HG03039 (cell line): Measurements from ENCODE around the gene EYS.
"Not testable (repeated sequence)": the region's sequence is repeated elsewhere in the genome, so short reads cannot be mapped to it uniquely, and the experiment has no call there.

ENCODE experiments used
- ATAC-seq: cut with Tn5 transposase; IDR thresholded peaks from one replicate; pipeline ENCODE4 v1.9.1; 2021; ENCODE audit warnings: mild to moderate bottlenecking, moderate library complexity; ENCODE audit not compliant: unreplicated experiment

The EYS gene

DNA sequence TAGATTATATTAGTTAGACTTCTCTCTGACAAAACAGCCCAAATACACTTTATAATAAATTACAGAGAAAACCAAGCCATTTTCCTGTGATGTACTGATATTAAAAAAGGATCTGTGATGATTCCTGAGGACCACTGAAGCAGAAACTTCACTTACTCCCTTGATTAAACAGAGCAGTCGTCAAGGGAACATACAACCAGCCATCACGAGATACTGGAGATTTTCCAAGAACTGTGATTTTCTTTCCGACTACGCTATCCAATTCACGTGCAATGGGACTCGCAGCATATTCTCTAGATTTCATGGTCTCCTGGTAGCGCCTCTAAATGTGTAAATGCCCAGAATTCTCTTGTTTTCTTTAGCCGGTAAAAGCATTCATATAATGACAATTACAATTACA, 1694.0 kb downstream of the EYS start:
- ATAC-seq = no peak

DNA sequence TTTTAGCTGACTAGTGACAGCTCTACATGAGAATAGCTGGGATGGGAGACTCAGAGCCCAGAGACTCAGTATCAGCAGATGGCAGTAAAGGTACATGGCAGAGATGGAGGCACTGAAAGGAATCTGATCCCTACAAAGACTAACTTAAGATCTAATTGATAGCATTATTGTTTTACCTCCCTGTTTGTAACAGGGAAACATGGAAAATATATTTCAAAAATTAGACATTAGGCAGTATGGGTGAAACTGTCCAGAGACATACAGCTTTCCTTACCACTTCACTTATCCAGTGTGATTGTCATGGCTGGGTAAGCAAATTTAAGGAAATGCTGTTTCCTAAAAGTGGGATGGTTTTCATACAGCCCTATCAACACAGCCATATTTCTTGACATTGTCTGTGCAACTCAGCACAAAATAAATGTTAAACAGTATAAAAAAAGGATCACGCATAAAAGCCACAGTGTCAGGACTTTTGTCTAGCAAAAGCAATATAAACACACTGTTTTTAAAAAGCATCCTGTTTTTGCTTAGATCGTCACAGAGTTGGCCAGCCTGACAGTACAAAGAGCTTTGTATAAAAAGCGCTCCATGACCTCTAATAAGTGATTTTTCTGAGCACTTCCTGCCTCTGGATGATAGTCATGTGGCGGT, 1694.5 kb downstream of the EYS start:
- ATAC-seq = no peak

DNA sequence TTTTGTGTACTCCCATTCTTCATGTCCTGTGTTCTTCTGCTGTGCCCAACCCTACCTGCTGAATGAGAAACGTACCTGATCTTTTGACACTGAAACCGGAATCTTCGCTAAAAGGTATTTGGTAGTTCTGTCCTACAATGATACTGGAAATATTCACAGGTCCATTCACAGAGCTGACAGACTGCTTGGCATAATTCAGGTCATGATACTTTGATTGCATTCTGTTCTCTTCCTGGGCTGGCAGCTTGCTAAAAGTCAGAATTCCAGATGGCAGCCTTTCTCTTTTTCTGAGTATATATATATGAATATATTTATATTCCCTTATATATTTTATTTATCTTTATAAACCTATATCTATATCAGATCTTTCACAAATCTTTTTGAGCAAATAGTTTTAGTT, 1696.4 kb downstream of the EYS start:
- no peak for ATAC-seq

DNA sequence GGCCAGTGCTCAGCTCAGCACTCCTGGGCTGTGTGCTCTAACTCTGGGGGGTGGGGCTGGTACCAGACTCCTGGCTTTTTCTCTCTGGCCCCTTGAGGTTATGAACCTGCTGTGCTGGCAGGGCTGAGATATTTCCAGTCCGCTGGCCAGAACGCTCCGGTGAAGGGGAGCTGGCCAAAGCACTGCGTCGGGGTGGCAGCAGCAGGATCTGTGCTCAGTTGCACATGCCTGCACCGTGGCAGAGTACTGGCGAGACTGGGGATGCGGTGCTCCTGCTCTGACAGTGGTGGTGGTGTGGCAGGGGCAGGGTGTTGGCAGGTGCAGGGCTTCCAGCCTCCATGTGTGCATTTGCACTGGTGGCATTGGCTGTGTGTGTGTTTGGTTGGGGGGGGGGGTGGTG, 1697.0 kb downstream of the EYS start:
- ATAC-seq = no peak

DNA sequence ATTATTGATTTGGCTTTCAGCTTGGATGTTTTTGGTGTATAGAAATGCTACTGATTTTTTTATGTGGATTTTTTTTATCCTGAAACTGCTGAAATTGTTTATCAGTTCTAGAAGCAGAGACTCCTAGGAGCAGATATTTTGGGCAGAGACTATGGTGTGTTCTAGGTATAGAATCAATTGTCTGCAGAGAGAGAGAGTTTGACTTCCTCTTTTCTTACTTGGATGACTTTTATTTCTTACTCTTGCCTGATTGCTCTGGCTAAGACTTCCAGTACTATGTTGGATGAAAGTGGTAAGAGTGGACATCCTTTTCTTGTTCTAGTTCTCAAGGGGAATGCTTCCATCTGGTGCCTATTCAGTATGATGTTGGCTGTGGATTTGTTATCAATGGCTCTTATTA, 1700.8 kb downstream of the EYS start:
- ATAC-seq = no peak

DNA sequence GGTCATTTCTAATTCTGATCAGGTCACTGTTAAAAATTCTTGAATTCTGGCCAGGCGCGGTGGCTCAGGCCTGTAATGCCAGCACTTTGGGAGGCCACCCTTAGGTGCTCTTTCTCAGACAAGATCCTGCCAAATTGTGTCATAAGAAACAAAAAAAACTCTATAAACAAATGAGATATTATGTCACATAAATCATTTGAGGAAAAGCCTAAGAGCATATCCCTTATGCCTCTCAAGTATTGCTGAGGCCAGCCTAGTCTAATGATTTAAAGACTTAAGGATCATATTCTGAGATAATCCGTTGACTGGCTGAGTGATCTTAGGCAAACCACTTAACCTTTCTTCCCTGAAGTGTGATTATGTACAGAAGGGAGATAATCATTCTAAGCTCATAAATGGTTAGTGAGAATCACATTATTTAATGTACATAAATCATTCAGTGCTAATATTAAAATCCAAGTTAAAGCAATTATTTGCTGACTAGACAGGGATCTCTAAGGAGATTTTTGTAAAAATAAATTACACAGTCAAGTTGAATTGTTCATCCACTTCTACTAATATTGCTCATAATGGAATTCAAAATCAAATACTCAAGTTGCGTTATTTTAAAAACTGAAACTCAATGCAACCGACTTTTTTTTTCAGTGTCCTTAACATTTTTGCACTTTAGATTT, 1706.1 kb downstream of the EYS start:
- no peak for ATAC-seq

DNA sequence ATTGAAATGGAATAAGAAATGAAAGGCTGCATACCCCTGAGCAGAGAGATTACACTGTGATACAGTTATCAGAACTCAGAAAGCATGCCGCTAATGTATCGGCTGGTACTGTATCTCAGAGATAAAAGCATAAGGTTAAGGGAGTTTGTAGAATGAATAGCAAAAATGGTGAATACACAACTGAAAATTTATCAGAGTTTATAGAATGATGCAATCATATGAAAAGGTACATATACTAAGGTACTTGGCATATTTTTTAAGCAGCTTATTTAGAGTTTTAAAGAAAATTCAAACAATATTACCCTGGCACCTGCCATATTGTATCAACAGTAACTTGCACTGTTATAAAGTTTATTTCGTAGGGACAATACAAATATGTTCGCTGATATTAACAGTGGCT, 1707.4 kb downstream of the EYS start:
- no peak for ATAC-seq

DNA sequence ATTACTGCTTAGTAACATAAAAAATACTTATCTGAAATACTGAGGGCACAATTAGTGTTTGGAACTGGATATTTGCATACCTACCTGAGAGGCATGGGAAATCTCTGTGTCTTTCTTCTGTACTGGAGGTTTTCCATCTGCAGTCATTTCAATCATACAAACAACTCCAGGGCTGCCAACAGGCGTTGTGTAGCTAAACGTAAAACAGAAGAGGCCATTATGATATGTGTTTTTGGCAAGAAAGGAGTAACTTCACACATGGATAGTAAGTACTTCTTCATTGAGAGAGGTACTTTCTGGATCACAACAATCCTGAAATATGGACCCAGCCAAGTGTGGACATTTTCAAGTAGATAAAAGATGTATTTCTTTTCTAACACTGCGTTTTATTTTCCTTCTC, 1708.0 kb downstream of the EYS start:
- ATAC-seq = no peak

DNA sequence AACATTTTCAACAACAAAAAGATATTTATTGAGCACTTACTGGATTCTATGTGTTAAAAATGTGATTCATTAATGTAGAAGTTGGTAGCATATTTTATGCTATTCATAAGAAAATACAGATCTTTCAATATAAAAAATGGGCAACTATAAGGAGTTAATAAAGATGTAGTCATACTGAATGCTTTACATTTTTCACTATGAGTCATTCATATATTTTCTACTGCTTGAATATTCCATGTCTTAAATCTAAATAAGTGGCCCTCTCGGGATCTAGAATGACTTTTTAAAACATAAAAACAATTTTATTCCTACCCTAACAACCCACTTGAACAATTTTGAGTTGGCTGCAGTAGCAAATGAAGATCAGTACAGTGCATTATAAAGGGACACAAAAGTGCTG, 1709.3 kb downstream of the EYS start:
- ATAC-seq = no peak

DNA sequence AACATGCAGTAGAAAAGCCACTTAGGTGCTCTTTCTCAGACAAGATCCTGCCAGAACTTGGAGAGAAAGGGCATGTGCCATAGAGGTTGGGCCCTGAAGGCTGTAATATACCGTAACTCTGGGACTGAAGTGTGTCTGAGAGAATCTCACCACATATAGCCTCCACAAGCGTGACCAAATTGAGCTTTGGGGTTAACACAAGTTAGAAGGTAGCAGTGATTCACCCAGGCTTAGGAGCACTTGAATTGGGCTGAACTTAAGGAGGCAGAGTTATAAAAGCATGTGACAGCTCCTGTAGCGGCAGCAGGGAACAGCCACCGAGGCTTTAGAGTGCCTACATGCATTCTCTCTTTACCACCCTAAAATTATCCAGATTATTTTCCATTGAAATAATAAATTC, 1709.8 kb downstream of the EYS start:
- no peak for ATAC-seq

DNA sequence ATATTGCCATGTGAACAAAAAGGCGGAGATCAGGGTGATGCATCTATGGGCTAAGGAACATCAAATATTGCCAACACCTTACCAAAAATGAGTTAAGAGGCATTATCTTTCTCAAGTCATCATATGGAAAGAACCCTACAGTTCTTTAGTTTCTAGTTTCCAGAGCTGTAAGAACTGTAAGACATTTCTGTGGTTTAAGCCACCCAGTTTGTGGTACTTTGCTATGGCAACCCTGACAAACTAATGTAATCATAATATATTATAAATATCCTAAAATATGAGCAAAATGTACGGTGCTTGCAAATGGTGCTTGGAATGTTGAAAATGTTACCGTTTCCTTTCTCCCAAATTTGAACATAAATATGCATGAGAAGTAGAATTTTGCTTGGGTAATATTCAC, 1721.8 kb downstream of the EYS start:
- no peak for ATAC-seq

DNA sequence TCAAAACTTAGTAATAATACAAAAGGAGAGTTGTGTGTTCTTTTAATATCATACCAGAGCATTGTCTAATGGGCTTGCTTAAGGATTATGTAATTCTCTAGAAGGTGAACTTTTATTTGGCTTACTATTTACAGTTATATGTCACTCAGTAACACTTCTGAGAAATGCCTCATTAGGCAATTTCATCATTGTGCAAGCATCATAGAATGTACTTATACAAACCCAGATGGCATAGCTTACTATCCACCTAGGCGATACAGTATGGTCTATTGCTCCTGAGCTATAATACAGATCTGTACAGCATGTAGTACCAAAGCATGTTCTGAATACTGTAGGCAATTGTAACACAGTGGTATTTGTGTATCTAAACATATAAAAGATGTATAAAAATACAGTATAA, 1731.3 kb downstream of the EYS start:
- ATAC-seq = no peak

DNA sequence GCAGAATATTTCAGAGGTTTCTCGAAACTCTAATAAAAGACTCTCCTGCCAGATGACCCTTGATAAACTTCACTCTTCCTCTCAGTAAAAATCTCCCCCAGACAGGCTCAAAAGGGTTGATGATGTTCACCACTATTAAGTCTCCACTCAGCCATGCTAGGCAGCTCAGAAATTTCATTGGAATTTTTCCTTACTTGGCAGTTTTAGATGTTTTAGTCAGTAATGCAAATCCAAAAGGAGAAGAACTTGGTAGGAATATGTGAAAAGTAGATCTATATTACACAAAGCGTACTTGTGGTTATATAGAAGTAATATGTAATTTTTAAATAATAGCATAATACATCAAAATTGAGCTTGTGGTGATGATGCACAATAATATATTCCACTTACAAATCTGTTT, 1738.4 kb downstream of the EYS start:
- no peak for ATAC-seq

DNA sequence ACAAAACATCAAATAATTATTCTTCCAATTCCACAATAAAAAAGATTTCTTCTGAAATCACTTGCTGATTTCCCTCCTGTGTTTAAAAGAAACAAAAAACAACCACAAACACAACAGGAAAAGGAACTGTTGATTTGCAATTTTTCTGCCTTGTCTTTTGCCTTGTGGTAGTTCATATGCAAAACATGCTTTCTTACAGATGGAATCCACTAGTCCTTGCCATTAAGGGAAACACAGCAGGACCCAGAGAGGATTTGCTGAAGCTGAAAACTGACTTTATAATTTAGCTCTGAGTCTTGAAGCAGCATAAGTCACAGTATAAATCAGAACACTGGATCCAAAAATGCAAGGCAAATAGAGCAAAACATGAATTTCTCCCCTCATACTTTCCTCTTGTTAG, 1742.7 kb downstream of the EYS start:
- no peak for ATAC-seq

DNA sequence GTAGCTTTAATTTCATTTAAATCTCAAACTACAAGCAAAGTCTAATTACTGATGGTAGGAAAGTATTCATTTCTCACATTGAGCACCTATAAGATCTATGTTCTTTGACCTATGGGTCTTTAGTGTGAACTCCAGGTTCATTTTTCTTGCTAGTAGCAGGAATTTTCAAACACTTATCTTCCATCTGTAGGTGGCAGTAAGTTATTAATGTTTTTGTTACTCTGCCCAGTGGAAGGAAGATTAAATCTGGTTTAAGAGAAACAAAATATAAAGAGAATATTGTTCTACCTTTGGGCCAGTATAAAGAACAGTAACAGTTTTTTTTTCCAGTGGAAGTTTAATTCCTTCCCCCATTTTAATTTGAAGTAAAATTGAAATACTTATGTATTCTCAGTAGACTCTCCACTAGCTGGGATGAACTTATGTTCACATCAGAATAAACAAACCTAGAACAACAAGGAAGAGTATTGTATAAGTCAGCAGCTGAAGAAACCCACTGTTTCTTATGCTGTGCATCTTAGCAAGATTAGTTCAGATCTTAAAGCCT, 1743.2 kb downstream of the EYS start:
- no peak for ATAC-seq

DNA sequence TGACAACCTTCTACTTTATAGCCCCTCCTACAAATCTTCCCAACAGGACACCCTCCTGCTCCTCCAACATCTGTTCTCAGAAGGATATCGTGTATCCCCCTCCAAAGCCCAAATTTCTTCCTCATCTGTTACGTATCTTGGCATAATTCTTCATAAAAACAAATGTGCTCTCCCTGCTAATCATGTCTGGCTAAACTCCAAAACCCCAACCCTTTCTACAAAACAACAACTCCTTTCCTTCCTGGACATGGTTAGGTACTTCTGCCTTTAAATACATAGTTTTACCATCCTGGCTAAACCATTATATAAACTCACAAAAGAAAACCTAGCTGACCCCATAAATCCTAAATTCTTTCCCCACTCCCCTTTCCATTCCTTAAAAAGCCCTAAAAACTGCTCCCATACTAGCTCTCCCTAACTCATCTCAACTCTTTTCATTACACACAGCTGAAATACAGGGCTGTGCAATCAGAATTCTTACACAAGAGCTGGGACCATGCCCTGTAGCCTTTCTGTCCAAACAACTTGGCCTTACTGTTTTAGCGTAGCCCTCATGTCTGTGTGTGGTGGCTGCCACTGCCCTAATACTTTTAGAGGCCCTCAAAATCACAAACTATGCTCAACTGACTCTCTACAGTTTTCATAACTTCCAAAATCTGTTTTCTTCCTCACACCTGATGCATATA, 1753.5 kb downstream of the EYS start:
- not testable (repeated sequence) for ATAC-seq

DNA sequence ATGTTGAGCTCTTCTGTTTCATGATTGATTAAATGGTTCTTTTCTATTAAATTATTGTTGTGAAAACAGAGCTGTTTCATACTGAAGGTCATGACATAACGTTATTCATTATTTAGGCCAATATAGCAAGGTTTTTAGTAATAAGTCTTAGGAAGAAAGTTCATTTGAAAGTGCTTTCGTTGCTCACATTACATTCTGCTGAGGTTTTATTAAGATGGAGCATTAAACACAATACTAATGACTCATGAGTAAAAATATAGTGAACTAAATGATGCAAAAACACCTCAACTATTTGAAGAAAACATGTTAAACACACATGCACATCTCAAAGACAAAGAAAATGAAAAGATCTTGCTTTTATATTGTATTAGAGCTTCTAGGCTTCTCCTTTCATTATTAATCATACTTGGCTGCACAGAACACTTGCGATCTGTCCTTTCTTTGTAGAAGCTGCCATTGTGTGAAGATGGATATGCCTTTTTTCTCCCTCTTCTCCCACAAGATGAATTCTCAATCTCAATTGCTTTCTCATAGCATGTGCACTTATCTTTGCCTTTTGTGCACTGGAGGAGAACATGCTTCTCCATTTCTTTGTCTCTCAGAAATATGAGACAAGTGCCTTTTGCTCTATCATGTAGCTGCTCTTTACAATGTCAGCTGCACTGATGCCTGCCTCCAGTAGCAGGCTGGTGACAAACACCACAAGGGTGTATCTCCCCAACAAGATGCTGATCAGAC, 1759.1 kb downstream of the EYS start:
- ATAC-seq = no peak

DNA sequence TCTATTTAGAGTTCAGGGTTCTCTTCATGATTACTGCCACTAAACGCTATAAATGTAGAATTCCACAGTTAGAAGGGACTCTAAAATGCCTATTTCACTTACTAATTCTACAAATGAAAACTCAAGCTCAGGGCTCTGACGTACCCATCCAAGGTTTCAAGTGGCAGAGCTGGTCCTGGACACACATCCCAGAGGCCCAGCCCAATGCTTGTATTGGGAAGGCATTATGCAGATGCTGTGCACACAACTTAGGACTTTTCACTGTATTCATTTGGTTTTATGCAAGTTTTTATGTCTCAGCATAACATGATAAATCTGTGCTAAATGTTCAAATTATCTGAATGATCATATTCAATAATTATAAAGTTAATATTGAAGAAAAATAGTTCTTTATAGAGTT, 1761.0 kb downstream of the EYS start:
- ATAC-seq = no peak

DNA sequence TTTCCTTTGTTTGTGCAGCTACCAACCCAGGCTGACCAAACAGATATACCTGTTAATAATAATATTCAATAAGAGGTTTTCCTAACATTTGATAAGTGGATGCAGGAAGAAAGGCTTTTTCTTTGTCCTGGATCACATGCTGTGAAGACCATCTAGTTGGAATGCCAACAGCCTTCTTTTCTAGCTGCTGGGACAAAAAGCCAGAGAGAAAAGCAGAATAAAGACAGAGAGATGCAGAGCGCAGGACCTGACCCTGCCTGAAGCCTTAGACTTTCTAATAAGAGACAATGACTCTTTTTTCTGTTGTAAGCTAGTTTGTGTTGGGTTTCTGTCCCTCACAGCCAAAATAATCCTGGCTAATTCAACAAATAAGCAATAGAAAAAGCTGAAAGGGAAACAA, 1763.2 kb downstream of the EYS start:
- no peak for ATAC-seq

DNA sequence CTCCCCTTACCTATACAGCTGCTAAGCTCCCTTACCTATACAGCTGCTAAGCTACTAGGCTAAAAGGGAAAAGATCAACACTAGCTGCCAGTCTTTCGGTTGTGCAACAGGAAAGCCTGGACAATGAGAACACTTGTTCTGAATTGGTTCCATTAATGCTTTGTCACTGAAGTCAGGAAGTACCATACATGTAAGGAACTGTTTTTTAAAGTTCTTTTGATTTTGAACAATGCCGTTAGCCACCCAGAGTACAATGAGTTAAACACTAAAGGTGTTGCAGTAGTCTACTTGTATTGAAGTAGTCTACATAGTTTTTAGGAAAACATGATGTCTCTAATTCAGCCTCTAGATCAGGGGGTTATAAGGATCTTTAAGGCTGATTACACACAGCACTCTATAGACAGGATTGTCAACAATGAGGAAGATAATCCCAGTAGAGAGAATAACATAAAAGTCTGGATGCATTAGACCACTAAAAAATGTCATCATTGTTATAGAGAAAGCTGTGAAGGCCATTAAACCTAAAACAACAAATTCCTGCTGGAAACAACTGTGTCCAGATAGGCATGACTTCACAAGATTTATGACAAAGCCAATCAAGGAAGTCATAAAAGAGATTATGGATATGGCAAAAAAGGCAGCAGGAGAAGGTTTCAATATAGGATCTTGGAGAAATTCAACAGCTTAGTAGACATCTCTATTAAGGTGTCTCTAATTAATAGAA, 1765.1 kb downstream of the EYS start:
- no peak for ATAC-seq

DNA sequence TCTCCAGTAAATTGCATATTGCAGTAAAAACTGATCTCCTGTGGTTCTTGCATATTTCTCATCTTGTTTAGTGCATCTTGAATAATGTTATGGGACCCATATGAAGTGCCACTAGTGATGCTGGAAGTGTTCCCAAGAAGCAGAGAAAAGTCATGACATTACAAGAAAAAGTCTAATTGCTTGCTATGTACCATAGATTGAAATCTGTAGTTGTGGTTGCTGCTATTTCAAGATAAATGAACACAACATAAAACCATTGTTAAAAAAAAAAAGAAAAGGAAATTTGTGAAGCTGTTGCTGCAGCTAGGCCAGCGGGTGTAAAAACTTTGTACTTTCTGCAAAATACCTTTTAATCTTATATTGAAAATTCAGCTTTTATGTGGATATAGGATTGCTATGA, 1767.0 kb downstream of the EYS start:
- no peak for ATAC-seq
